ENCODE results near the gene EXOC7. TPM values are rescaled to one million over a fixed set of nuclear protein-coding genes. Genes with fewer than 3 reads are reported as not detected.
A peak's percentile ranks its signal among the peaks of the same experiment; 100 is the strongest.

Gene EXOC7
- total RNA-seq, 6 experiments from 2014 or later = 134 to 157 (median 144) TPM

DNA sequence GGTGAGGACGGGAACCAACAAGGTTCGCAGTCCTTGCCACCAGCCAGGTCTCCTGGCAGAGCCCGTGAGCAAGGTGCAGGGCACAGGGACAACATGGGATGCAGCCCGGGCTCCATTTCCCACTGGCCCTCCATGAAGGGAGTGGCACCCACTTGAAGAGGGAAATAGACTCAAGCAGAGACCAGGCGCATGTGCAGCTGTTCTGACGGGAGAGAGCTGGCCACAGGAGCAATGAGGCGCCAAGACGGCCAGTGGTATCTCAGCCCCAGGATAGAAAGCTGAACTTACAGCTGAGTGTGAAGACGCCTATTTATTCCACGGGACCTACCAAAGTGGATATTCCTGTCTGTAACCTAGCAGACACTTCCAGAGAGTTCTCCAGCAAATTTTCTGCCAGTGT lies 45.6 kb upstream of the EXOC7 start:
- peaks cover 17% of the 10 kb centered on the region for H3K27me3 Mint-ChIP-seq (ENCODE audit: insufficient read depth)
- no peak for DNase-seq
- H3K4me3 Mint-ChIP-seq = no peak overlapping the region
- no peaks in the 10 kb centered on the region for H3K36me3 Mint-ChIP-seq (ENCODE audit: low read depth)
- no peak overlapping the region for H3K27ac Mint-ChIP-seq
- H3K4me1 Mint-ChIP-seq (ENCODE audit: low read depth) = no peaks in the 10 kb centered on the region
- no peaks in the 10 kb centered on the region for H3K9me3 Mint-ChIP-seq
- TF ChIP-seq, protein P1, sequence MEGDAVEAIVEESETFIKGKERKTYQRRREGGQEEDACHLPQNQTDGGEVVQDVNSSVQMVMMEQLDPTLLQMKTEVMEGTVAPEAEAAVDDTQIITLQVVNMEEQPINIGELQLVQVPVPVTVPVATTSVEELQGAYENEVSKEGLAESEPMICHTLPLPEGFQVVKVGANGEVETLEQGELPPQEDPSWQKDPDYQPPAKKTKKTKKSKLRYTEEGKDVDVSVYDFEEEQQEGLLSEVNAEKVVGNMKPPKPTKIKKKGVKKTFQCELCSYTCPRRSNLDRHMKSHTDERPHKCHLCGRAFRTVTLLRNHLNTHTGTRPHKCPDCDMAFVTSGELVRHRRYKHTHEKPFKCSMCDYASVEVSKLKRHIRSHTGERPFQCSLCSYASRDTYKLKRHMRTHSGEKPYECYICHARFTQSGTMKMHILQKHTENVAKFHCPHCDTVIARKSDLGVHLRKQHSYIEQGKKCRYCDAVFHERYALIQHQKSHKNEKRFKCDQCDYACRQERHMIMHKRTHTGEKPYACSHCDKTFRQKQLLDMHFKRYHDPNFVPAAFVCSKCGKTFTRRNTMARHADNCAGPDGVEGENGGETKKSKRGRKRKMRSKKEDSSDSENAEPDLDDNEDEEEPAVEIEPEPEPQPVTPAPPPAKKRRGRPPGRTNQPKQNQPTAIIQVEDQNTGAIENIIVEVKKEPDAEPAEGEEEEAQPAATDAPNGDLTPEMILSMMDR (IDR thresholded peaks at IDR 0.05) = no peak

DNA sequence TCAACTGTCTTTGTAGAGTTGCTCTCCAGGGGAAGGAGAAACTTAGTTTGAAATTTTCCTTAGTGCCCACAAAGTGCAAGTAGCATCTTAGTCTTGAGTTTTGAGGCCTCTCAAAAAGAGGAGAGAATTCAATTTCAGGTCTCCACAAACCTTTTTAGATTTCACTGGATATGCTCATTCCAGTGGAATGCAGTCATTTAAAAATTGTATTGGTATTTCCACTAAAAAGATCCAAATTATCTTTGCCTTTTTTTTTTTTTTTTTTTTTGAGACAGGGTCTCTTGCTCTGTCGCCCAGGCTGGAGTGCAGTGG lies 44.4 kb upstream of the EXOC7 start:
- H3K27me3 Mint-ChIP-seq (ENCODE audit: insufficient read depth) = peaks cover 13% of the 10 kb centered on the region
- no peaks in the 10 kb centered on the region for H3K9me3 Mint-ChIP-seq
- no peaks in the 10 kb centered on the region for H3K36me3 Mint-ChIP-seq (ENCODE audit: low read depth)
- H3K27ac Mint-ChIP-seq = no peak overlapping the region
- TF ChIP-seq, protein P1 (IDR thresholded peaks at IDR 0.05) = peak; percentile 42; the same call in 1 of the 2 replicates
- H3K4me1 Mint-ChIP-seq (ENCODE audit: low read depth) = no peaks in the 10 kb centered on the region
- DNase-seq = no peak
- H3K4me3 Mint-ChIP-seq = no peak overlapping the region

DNA sequence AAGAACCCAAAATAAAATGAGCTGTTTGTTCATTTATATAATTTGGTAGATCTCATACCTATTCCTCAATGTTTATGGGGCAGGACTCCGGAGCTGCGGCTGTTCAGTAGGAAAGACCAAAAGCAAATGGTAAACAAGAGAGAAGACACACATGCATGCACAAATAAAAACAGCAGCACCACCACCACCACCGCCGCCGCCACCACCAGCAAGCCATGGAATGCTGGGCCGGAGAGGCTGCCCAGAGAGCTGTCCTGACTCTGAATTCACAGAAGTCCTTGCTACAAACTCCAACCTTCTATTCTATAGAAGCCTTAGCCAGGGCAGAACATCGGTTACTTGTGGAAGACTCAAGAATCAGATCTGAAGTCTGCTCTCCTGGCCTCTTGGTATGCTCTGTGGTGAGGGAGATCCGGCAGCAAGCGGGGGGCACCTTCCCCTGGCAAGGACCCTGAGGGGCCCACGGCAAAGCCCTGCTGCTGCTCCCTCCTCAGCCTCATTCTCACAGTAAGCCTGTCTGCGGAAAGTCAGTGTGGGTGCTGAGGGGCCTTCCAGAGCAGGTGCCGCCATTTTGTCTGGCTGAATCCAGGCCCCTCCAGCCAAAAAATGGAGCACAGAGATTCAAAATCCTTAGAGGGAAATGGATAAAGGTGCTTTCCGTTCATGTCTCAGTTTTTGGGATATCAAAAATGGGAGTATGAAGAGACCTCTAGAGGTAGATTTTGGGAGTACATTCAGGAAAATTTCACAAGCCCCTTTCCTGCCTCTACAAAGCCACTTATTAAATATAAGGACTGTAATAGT lies 43.8 kb upstream of the EXOC7 start:
- Mint-ChIP-seq H3K36me3 (ENCODE audit: low read depth) (no peaks in the 10 kb centered on the region), H3K9me3 (no peaks in the 10 kb centered on the region), H3K27ac (no peak overlapping the region), H3K4me3 (no peak overlapping the region), H3K27me3 (ENCODE audit: insufficient read depth) (peaks cover 12% of the 10 kb centered on the region), H3K4me1 (ENCODE audit: low read depth) (no peaks in the 10 kb centered on the region)
- peak; percentile 15 for DNase-seq
- TF ChIP-seq, protein P1 (IDR thresholded peaks at IDR 0.05) = peak; percentile 76

DNA sequence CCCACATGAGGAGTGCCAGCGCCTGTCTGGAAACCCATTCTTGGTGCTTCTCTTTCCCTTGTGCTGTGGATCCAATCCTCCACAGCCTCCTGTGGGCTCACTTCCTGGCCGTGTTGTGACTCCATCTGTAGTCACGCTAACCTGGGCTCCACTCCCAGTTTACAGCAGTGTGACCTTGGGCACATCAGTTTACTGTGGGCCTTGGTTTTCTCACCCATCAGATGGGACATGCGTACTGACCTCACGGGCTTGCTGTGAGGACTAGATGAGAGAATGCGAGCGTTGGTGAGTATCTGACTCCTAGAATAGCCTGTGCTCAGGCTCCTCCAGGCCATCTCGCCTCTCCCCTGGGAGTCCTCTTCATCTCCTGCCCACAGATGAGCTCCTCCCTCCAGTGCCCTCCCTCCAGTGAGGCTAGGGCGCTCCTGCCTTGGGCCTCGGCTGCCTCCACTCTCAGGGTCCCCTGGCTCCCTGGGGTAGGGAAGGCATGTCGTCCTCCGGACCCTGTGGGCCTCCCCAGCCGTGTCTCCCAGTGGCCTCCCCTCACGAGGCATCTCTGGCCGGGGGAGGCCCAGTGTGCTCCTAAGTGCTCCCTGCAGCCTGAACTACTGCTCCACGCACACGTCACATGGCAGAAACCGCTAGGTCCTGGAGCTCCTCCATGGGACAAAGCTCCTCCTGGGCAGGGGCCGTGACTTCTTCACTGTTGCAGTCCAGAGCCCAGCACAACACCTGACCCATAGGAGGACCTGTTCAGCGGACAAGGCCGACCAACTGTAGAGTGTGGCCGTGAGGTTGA lies 42.7 kb upstream of the EXOC7 start:
- H3K36me3 Mint-ChIP-seq (ENCODE audit: low read depth) = no peaks in the 10 kb centered on the region
- TF ChIP-seq, protein P1 (IDR thresholded peaks at IDR 0.05) = no peak

DNA sequence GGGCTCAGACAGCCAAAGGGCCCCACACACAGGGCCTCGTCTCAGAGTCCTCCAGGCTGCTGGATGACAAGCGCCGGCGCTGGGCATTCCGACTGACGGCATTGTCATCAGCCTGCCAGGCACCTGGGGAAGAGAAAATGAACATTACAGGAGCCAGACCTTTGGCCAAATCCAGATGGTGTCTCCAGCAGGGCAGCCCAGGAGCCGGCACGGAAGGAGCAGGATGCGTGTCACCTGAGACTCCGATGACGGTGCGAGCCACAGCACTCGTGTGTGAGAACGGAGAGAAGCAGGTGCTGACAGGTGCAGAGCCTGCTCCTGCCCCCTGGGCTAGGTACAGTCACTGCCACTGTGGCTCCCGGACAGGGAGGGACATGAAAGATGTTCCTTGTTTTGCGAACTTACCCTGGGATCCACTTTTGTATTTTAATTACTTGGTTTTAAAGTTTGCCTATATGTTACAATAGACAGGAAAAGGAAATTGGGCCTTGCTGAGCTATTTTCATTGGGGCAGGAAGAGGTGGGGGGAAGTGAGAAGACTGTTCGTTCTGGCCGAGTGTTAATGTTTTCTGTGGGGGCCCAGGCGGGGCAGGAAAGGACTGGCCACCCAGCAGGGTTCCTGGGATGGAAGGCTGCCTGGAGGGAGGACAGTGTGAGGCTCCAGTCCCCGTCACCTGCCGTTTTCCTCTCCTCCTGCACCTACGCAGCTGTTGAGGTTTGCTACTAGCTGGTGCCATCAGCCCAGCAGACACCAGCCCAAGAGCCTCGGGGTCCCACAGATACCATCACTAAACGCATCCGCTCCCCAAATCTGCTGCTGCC lies 41.9 kb upstream of the EXOC7 start:
- Mint-ChIP-seq H3K4me1 (ENCODE audit: low read depth) (peaks cover 6% of the 10 kb centered on the region; the same call in 1 of the 2 replicates), H3K27ac (no peak overlapping the region), H3K27me3 (ENCODE audit: insufficient read depth) (peaks cover 12% of the 10 kb centered on the region), H3K9me3 (no peaks in the 10 kb centered on the region), H3K36me3 (ENCODE audit: low read depth) (no peaks in the 10 kb centered on the region), H3K4me3 (no peak overlapping the region)
- TF ChIP-seq, protein P1 (IDR thresholded peaks at IDR 0.05) = no peak
- DNase-seq = no peak

More for the DNA sequence above, 42.7 kb upstream of the EXOC7 start:
- Mint-ChIP-seq H3K27me3 (ENCODE audit: insufficient read depth) (peaks cover 12% of the 10 kb centered on the region), H3K4me1 (ENCODE audit: low read depth) (peaks cover 6% of the 10 kb centered on the region; the same call in 1 of the 2 replicates), H3K9me3 (no peaks in the 10 kb centered on the region), H3K4me3 (no peak overlapping the region), H3K27ac (no peak overlapping the region)
- DNase-seq = no peak
